ENCODE results near the gene BAIAP2L2.
"Not testable (repeated sequence)": the region's sequence is repeated elsewhere in the genome, so short reads cannot be mapped to it uniquely, and the experiment has no call there.

Gene BAIAP2L2

DNA sequence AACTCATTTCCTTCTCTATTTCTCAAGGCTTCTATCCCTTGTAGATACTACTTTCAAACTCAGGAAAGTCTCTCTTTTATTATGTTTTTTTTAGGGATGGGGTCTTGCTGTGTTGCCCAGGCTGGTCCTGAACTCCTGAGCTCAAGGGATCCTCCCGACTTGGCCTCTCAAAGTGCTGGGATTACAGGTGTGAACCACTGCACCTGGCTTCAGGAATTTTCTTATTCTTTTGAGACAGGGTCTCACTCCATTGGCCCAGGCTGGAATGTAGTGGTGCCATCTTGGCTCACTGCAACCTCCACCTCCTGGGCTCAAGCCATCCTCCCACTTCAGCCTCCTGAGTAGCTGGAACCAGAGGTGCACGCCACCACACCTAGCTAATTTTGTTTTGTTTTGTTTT lies 31.3 kb downstream of the BAIAP2L2 start:
- not testable (repeated sequence) for H3K4me3 ChIP-seq (ENCODE audit: low read length); H3K36me3 ChIP-seq (ENCODE audit: insufficient read depth, low read length); H3K27ac ChIP-seq (ENCODE audit: low read depth, low read length); H3K9ac ChIP-seq (ENCODE audit: low read depth, low read length); H3K9me3 ChIP-seq (ENCODE audit: insufficient read depth, low read depth, low read length)
- Histone ChIP-seq H3K4me1 (ENCODE audit: insufficient read depth, low read length) (peaks cover 18% of the 10 kb centered on the region), H3K27me3 (ENCODE audit: insufficient read depth, low read length) (peaks cover 28% of the 10 kb centered on the region)
- WGBS: 86% methylated on average over 2 of the region's 2 CpGs

DNA sequence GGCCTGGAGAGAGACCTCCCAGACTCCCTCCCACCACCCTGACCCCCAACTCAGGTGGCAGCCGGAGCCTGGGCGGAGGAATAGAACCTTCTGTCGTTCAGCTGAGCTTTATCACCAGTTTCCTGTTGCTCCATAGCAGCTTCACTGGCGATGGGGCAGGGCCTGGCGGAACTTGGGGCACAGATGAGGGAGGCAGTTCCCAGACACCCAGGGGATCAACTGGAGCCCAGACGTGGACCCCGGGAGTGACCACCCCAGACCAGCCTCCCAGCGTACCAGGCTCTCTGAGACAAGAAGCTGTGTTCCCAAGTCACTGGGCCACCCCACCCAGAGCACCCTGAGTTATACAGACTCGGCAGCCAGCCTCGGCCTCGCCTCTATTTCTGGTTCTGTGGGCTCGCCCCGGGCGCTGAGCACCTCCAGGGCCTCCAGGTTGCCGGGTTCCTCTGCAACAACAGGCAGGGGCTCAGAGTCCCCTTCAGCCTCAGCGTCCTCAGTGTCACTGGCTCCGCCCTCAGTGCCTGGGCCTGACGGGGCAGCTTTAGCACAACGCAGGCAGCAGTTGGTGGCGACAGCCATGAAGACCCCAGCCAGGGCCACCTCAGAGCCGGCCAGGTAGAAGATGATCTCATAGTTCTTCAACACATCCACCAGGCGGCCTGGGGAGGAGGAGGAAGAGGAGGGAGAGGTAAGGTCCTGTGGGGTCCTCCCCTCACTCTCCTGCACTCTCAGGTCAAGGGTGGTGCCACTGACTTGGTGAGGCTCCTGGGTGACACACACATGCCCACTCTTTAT lies 32.2 kb downstream of the BAIAP2L2 start:
- H3K36me3 ChIP-seq (ENCODE audit: insufficient read depth, low read length): peaks cover 6% of the 10 kb centered on the region
- H3K9ac ChIP-seq (ENCODE audit: low read depth, low read length): no peak overlapping the region
- no peak overlapping the region for H3K4me3 ChIP-seq (ENCODE audit: low read length)
- 87% methylated on average over 22 of the region's 22 CpGs for WGBS
- peaks cover 9% of the 10 kb centered on the region; the same call in 1 of the 2 replicates for H3K4me1 ChIP-seq (ENCODE audit: insufficient read depth, low read length)
- H3K27ac ChIP-seq (ENCODE audit: low read depth, low read length): no peak overlapping the region
- H3K27me3 ChIP-seq (ENCODE audit: insufficient read depth, low read length): peaks cover 28% of the 10 kb centered on the region
- no peaks in the 10 kb centered on the region for H3K9me3 ChIP-seq (ENCODE audit: insufficient read depth, low read depth, low read length)

DNA sequence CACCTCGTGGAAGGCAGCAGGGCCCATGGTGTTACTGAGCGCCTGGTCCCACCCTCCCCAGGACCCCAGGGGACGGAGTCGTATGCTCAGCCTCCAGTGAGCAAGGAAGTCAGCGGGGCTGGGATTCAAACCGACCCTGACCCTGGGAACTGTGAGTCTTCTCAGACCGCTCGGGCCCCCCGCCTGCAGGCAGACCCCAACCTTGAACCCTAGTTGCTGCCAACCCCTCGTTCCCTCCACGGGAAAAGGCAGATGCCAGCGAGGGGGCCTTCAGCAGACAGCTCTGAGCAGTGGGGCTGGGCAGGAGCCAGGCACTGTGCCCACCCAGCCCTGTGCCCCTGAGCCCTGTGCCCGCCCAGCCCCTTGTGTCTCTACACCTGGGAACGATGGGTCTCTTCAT lies 32.9 kb downstream of the BAIAP2L2 start:
- Histone ChIP-seq H3K9ac (ENCODE audit: low read depth, low read length) (no peak overlapping the region), H3K4me1 (ENCODE audit: insufficient read depth, low read length) (peaks cover 9% of the 10 kb centered on the region; the same call in 1 of the 2 replicates), H3K27ac (ENCODE audit: low read depth, low read length) (no peak overlapping the region), H3K27me3 (ENCODE audit: insufficient read depth, low read length) (peaks cover 27% of the 10 kb centered on the region), H3K4me3 (ENCODE audit: low read length) (no peak overlapping the region), H3K36me3 (ENCODE audit: insufficient read depth, low read length) (peaks cover 13% of the 10 kb centered on the region), H3K9me3 (ENCODE audit: insufficient read depth, low read depth, low read length) (no peaks in the 10 kb centered on the region)
- 89% methylated on average over 14 of the region's 14 CpGs for WGBS

DNA sequence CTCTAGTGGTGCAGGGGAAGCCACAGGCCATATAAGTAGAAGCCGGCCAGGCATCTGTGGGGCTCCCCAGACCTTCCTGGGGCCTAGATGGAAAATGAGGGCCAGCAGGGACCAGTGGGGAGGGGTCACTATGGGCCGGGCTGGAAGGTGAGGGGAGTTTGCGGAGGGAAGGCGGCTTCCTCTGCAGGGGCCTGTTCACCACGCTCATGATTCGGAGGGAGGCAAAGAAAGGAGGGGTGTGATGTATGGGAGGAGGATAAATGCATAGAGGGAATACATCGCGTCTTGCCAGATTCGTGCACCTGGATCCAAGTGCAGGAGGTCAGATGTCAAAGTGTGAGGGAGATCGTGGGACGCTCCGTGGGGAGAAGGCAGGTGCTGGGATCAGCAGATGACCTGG lies 33.4 kb downstream of the BAIAP2L2 start:
- H3K9me3 ChIP-seq (ENCODE audit: insufficient read depth, low read depth, low read length): no peaks in the 10 kb centered on the region
- peaks cover 22% of the 10 kb centered on the region for H3K27me3 ChIP-seq (ENCODE audit: insufficient read depth, low read length)
- no peak overlapping the region for H3K27ac ChIP-seq (ENCODE audit: low read depth, low read length)
- H3K36me3 ChIP-seq (ENCODE audit: insufficient read depth, low read length): peaks cover 16% of the 10 kb centered on the region
- no peak overlapping the region for H3K9ac ChIP-seq (ENCODE audit: low read depth, low read length)
- no peak overlapping the region for H3K4me3 ChIP-seq (ENCODE audit: low read length)
- H3K4me1 ChIP-seq (ENCODE audit: insufficient read depth, low read length): peaks cover 9% of the 10 kb centered on the region; the same call in 1 of the 2 replicates
- WGBS: 86% methylated on average over 12 of the region's 12 CpGs

DNA sequence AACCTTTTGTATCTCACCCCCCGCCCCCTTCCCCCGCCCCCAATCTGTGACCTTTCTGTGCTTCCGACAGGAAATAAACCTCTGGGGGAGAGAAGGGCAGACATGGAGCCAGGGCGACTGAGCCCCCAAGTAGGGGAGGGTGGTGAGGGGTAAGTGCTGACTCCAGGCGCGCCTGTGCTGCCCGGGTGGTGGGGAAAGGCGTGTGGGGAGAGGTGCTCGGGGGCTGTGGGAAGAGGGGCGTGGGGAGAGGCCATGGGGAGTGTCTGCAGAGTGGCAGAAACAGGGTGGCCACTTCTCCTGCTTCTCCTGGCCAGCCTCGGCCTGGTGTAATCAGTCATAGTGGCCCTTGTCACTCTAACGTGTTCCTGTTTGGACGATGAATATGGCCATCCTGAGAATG lies 34.5 kb downstream of the BAIAP2L2 start:
- no peak overlapping the region for H3K4me3 ChIP-seq (ENCODE audit: low read length)
- no peak overlapping the region for H3K9ac ChIP-seq (ENCODE audit: low read depth, low read length)
- WGBS: 84% methylated on average over 11 of the region's 13 CpGs
- H3K9me3 ChIP-seq (ENCODE audit: insufficient read depth, low read depth, low read length): no peaks in the 10 kb centered on the region
- peaks cover 11% of the 10 kb centered on the region for H3K27me3 ChIP-seq (ENCODE audit: insufficient read depth, low read length)
- peaks cover 3% of the 10 kb centered on the region; the same call in 1 of the 2 replicates for H3K4me1 ChIP-seq (ENCODE audit: insufficient read depth, low read length)
- H3K36me3 ChIP-seq (ENCODE audit: insufficient read depth, low read length): peaks cover 25% of the 10 kb centered on the region
- no peak overlapping the region for H3K27ac ChIP-seq (ENCODE audit: low read depth, low read length)

DNA sequence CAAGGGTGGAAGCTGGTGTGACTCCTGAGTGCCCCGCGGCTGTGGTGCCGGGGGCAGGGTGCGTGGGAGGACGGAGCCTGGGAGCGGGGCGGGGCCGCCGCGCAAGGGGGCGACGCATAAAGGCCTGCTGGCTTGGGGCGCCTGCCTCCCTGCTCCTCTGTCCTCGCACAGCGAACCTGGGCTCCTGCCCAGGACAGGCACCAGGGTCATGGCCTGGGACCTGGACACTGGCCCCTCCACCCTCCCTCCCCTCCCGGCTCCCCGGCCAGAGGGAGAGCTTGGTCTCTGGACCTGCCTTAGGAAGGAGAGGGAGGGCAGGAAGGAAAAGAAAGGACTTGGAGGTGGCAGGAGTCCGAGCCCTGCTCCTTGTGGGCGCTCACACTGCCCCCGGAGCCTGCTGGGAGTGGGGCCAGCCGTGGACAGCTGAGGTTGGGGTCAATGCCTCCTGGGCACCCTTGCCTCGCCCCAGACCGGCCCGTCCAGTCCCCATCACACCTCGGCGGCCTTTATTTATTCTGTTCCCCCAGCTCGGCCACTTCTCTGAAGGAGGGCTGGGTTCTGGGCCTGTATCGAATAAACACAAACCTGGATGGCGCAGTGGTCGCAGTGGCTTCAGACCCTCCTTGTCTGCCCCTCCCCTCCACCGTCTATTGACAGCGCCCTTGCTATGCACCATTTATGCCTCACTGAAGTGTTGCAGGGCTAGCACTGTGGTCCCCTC lies 35.2 kb downstream of the BAIAP2L2 start:
- WGBS: 93% methylated on average over 31 of the region's 32 CpGs
- H3K36me3 ChIP-seq (ENCODE audit: insufficient read depth, low read length): peaks cover 27% of the 10 kb centered on the region

DNA sequence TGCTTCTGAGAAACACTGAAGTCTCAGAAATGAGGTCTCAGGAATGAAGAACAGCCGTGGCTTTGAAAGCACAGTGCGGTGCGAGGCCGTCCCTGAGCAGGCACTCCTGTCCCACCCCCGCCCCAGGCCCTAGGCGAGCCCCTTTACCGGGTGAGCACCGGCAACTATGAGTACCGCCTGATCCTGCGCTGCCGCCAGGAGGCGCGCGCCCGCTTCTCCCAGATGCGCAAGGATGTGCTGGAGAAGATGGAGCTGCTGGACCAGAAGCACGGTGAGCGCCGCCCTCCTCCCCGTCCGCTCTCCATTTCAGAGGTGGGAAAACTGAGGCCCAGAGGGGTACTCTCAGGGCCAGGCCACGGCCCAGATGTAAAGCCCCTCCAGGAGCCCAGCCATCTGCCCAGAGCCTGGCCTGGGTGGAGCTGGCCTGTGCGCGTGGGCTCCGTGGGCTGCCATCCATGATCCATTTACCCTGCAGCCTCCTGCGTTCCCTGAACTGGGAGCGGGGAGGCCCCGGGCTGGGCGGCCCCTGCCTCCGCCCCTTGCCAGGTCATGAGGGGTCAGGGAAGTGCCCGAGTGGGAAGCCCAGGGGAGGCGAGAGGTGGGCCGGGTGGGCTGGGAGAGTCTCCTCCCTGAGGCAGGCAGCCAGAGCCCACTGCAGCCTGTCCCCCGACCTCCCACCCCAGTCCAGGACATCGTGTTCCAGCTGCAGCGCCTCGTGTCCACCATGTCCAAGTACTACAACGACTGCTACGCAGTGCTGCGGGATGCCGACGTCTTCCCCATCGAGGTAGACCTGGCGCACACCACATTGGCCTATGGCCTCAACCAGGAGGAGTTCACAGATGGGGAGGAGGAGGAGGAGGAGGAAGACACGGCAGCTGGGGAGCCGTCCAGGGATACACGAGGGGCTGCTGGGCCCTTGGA lies 36.0 kb downstream of the BAIAP2L2 start:
- no peaks in the 10 kb centered on the region; the same call in 1 of the 2 replicates for H3K27me3 ChIP-seq (ENCODE audit: insufficient read depth, low read length)
- H3K27ac ChIP-seq (ENCODE audit: low read depth, low read length): no peak overlapping the region
- H3K36me3 ChIP-seq (ENCODE audit: insufficient read depth, low read length): peaks cover 35% of the 10 kb centered on the region
- no peaks in the 10 kb centered on the region for H3K9me3 ChIP-seq (ENCODE audit: insufficient read depth, low read depth, low read length)
- 95% methylated on average over 47 of the region's 47 CpGs for WGBS
- H3K4me3 ChIP-seq (ENCODE audit: low read length): no peak overlapping the region
- peaks cover 3% of the 10 kb centered on the region; the same call in 1 of the 2 replicates for H3K4me1 ChIP-seq (ENCODE audit: insufficient read depth, low read length)
- no peak overlapping the region for H3K9ac ChIP-seq (ENCODE audit: low read depth, low read length)

More for the DNA sequence above, 35.2 kb downstream of the BAIAP2L2 start:
- no peak overlapping the region for H3K27ac ChIP-seq (ENCODE audit: low read depth, low read length)
- H3K9ac ChIP-seq (ENCODE audit: low read depth, low read length): no peak overlapping the region
- peaks cover 3% of the 10 kb centered on the region; the same call in 1 of the 2 replicates for H3K4me1 ChIP-seq (ENCODE audit: insufficient read depth, low read length)
- H3K27me3 ChIP-seq (ENCODE audit: insufficient read depth, low read length): peaks cover 4% of the 10 kb centered on the region
- H3K9me3 ChIP-seq (ENCODE audit: insufficient read depth, low read depth, low read length): no peaks in the 10 kb centered on the region
- no peak overlapping the region for H3K4me3 ChIP-seq (ENCODE audit: low read length)

DNA sequence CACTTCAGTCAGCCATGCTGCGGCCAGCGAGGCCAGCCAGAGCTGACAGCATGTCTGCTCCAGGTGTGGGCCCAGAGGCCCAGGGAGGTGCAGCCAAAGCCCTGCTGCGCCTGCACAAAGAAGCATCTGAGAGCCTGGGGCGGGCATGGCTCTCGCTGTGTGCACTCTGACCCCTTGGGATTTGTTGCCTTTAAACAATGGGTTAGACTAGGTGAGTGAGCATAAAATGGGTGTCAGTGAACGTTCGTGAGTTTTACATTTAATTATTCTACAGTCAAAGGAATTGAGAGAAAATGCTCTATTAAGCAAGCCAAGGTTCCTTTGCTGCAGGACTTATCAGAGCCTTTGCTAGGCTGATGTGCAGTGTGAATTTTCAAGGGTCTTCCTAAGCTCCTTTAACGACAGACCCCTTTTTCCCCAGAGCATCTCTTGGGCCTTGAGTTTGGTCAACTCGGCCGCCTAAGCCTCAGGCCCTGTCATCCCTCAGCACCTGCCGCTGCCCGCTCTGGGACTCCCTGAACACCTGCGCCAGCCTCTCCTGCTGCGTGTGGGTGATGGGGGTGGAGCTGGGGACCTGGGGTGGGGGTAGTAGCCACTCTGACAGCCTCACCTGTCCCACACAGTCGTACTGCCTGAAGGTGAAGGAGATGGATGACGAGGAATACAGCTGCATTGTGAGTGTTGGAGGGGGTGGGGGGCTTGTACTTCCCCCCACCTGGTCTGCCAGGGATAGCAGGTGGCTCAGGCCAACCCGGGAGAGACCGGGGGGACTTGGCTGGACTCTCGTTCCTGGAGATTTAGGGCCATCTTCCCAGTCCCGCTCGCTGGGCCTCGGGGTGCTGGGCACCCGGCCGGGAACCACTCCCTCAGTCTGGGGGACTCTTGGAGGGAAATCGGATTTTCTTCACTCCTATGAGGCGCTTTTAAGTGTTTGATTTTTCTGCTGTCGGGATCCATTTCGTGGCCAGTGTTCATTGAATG lies 37.0 kb downstream of the BAIAP2L2 start:
- Histone ChIP-seq H3K4me3 (ENCODE audit: low read length) (no peak overlapping the region), H3K27ac (ENCODE audit: low read depth, low read length) (no peak overlapping the region), H3K9ac (ENCODE audit: low read depth, low read length) (no peak overlapping the region), H3K9me3 (ENCODE audit: insufficient read depth, low read depth, low read length) (no peaks in the 10 kb centered on the region), H3K36me3 (ENCODE audit: insufficient read depth, low read length) (peaks cover 39% of the 10 kb centered on the region), H3K27me3 (ENCODE audit: insufficient read depth, low read length) (no peaks in the 10 kb centered on the region), H3K4me1 (ENCODE audit: insufficient read depth, low read length) (peaks cover 3% of the 10 kb centered on the region; the same call in 1 of the 2 replicates)
- 95% methylated on average over 28 of the region's 28 CpGs for WGBS

DNA sequence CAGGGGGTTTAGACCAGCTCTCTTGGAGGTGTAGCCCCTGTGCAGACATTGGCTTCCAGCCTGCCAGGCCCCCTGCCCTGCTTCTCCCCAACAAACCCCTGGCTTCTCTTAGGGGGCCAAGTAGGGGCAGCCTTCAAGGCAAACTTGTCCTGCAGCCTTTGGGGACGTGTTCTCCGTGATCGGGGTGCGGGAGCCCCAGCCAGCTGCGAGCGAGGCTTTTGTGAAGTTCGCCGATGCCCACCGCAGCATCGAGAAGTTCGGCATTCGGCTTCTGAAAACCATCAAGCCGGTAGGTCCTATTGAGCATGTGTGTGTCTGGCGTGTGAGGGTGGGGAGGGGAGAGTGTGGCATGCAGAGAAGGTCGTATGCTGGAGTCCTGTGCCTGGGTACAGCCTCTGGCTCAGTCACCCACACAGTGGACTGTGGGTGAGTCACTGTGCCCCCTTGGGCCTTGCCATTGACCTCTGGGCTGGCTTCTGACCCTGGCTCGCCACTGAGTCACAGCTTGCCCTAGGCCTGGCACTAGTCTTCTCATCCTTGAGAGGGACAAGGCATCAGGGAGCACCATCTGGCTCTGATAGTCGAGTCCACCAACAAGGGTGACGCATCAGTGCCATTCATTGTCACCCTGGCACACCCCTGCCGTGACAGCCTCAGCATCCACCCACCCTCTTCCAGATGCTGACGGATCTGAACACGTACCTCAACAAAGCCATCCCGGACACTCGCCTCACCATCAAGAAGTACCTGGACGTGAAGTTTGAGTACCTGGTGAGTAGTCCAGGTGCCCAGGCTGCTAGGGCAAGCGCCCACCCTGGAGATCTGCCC lies 37.9 kb downstream of the BAIAP2L2 start:
- H3K9me3 ChIP-seq (ENCODE audit: insufficient read depth, low read depth, low read length): no peaks in the 10 kb centered on the region
- no peak overlapping the region for H3K27ac ChIP-seq (ENCODE audit: low read depth, low read length)
- H3K36me3 ChIP-seq (ENCODE audit: insufficient read depth, low read length): peaks cover 48% of the 10 kb centered on the region

More for the DNA sequence above, 37.9 kb downstream of the BAIAP2L2 start:
- H3K4me1 ChIP-seq (ENCODE audit: insufficient read depth, low read length): peaks cover 3% of the 10 kb centered on the region; the same call in 1 of the 2 replicates
- 95% methylated on average over 25 of the region's 25 CpGs for WGBS
- H3K9ac ChIP-seq (ENCODE audit: low read depth, low read length): no peak overlapping the region
- no peak overlapping the region for H3K4me3 ChIP-seq (ENCODE audit: low read length)
- H3K27me3 ChIP-seq (ENCODE audit: insufficient read depth, low read length): no peaks in the 10 kb centered on the region
